GM19324 (cell line): ENCODE data around the gene SPOCK3.
"Not testable (repeated sequence)": the region's sequence is repeated elsewhere in the genome, so short reads cannot be mapped to it uniquely, and the experiment has no call there.

Experiments
- ATAC-seq: cut with Tn5 transposase; IDR thresholded peaks from one replicate; pipeline ENCODE4 v1.9.1; 2021; ENCODE audit warnings: mild to moderate bottlenecking, moderate library complexity; ENCODE audit not compliant: unreplicated experiment, low FRiP score

SPOCK3 gene

DNA sequence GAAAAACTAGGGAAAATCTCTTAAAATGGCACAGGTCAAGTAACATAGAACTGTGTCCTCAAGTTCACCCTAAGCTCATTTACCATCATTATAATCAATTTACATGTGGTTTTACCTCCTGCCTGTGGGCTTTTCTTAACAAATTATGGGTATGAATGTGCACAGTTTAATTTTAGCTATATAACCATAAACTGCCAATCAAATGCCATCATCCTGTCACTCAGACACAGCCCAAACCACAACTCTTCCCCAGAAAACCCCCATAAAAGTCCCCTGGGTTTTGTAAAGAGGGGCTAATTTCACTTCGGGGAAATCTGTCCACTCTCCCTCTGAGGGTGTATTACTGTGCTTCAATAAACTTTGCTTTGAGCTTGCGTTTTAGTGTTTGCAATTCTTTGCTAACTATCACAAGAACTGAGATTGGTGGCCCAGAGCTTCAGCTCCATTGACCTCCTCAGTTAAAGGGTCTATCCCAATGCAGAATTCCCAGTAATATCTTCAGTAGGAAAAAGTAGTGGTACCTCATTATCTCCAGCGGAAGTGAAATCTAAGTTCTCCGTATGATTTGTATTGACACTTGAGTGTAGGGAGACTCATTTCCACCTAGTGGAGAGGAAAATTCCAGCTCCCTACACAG lies 394.6 kb downstream of the SPOCK3 start:
- peak; percentile 46 for ATAC-seq

DNA sequence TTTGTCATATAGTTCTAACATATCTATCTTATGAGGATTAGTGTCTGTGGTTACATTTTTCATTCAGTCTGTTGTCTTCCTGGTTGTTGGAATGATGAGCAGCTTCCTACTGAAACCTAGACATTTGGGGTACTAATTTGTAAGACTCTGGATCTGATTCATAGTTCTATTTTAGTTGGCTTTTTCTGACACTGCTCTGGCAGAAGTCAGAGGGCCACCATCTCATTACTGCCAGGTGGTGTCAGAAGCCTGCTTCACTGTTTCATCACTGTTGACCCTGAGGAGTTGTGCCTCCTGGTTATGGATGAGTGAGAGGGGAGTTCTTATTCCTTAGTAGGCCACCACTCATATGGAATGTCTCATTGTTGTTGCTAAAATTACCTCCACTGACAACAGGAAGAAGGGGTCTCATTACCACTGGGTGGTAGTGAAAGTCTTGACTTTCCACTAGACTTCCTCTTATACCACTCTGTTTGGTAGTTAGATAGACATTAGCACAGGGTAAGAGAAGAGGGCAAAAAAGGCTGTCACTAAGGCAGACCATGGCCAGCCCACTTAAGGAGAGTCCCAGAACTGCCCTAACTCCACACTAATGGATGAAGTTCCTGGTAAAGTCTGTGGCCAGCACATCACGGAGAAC lies 395.2 kb downstream of the SPOCK3 start:
- ATAC-seq: peak; percentile 33

DNA sequence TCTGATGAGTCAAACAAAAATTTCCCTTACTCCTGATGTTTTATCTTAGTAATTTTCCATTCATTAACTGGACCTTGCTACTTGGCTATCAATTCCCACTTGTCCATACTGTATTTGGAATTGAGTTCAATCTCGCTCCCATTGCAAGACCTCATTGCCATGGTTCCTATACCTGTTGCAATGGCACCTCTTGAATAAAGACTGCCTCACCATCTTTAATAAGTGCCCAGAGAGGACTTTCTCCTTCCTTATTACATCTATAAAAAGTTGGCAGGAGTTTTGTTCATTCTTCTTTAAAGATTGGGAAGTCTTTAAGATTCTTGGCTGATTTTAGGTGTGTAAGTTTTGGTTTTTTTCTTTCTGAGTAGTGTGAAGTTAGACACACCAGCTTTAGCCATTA lies 397.4 kb downstream of the SPOCK3 start:
- ATAC-seq: no peak

DNA sequence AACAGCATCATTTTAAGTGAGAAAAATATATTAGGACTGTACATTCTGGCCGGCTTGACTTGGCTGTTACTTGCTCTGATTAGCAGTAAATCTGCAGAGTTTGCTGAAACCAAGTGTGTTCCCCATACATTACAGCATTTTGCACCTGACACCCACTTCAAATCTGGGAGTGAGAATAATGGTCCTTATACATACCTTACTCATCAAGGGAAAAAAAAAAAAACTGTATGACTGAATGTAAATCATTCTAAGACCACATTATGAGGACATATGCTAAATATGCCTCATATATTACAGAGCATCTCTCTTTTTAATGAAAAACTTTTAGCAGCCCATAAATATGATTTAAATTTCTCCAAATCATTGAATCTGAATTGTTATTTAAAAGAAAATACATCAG lies 406.7 kb downstream of the SPOCK3 start:
- ATAC-seq: no peak

DNA sequence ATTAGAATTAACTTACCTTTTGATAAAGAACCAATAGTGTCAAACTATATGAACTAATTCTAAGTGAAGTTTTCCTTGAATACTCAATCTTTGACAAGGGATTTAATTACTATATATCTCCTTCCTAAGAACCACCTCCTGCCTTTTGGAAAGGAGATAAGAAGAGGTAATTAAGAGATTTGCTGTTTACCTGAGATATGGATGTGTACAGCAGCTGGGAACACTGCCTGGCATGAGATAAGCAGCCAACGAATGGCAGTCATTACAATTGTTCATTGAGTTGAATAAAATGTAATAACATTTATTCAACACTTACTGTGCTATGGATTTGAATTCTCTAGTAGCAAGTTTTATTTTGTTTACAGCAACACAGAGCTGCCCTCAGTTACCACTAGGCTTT lies 407.1 kb downstream of the SPOCK3 start:
- ATAC-seq: no peak

DNA sequence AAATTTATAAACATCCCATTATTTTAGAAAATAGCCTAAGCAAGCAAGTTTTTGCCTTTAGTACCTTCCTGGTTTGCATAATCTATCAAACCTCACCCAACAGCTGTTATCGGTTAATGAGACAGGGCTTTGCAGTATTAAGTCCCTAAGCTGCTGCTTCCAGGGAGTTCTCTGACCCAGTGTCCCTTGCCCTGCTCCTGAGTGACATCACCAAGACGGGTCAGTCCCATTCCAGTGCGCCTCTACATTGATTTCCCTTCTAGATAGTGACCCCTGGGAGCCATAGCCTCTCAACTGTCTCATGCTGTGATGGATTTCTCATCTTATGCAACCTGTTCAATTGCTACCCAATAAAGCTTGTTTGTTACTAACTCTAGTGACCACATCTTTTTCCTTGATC lies 410.4 kb downstream of the SPOCK3 start:
- no peak for ATAC-seq

DNA sequence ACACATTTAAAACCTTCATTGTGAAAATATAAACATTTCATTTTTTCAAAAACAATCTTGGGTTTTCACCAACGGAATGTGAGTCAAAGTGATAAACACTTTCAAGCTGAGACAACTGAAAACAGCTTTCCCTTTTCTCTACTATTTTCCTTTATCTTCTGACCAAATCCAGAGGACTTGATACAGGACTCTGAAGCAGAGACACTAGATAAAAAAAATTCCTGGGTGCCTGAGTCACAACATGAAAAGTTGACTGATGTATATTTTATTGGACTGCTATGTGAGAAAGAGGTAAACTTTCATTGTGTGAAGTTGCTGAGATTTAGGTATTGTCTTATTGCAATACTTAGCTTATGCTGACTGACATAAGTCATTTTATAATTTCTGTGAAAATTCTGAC lies 411.2 kb downstream of the SPOCK3 start:
- no peak for ATAC-seq

DNA sequence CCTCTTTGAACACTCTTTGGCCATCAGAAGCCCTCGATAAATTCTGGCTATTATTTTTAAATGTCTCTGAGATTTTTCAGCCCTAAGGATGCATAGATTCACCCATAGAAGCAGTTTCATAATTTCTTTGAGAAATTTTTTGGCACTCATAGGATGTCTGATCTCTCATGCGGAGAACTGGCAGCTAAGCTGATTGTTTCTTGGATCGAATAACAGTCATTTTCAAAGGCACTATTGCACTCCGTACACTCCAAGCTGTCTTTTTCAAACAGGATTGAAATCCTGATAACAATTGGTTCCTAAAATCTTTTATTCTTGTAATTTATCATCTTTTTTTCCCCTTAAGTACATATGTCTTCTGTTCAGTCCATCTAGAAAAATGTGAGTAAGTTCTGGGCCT lies 411.9 kb downstream of the SPOCK3 start:
- ATAC-seq: no peak

DNA sequence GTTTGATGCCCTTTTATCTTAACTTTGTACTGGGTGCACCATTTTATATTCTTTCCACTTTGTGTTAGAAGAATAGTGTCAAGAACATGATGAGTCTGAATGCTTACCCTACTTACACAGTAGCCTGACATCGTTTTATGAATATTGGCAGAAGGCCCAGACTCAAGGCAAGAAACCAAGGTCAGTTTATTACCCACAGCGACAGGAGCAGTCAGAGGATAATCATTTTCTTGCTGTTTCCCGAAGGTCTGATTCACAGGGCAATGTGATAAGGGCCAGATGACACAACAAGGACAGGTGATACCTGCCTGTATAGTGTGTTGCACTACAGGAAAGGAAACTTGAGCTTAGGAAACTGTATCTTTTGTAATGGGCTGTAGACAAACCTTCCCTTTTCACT lies 417.4 kb downstream of the SPOCK3 start:
- no peak for ATAC-seq

DNA sequence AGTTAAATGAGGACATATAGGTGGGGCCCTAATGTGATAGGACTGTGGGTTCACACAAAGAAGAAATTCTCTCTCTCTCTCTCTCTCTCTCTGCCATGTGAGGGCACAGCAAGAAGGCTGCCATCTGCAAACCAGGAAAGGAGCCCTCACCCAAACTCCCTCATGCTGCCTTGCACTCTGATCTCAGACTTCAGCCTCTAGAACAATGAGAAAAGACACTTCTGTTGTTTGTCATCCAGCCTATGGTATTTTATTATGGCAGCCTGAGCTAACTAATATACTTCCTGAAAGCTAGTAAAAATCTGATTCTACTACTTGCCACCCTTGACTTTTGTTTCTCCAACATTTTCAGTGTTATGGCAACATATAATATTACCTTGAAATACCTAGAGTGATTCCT lies 425.9 kb downstream of the SPOCK3 start:
- ATAC-seq: no peak

DNA sequence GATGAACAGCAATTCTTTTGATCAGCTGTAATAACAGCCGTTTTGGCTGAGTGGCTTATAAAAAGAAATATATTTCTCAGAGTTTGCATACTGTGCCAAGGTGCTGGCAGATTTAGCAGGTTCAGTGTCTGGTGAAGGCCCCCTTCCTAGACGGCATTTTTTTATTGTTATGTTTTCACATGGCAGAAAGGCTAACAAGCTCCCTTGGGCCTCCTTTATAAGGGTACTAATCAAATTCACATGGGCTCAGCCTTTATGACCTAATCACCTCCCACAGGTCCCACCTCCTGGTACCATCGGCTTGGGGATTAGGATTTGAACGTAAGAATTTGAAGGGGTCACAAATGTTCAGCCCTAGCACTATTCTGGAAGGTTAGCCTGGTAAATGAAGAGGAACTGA lies 431.9 kb downstream of the SPOCK3 start:
- no peak for ATAC-seq

DNA sequence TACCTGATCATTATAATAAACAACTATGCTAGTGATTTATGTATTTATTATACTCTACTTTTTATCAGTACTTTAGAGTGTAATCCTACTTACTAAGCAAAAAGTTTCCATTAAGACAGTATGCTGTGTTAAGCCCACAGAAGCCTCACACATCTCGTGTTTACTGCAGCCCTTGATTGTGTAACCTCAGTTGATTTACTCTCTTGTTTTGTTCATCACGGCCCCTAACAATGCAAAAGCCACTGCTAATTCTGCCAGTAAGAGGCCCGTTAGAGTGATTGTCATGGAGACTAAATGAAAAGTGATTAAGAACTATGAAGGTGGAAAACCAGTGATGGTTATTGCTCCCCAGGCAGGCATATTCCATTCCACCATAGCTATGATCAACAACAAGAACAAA lies 436.2 kb downstream of the SPOCK3 start:
- no peak for ATAC-seq

DNA sequence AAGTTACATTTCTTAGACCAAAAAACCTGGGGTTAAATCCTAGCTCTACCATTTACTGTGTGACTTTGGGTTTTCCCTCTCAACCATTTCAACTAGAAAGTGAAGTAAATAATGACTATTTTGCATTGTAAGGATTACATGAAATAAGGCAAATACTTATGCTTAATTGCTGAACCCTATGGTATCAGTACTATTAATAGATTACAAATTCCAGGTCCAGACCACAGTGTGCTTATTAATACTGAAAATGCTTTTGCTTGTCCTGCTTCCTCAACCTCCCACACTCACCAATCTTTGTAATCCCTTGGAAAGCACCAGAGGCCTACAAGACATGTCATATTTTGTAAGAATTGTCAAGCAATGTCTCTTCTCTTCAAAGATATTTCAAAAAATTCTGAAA lies 456.5 kb downstream of the SPOCK3 start:
- ATAC-seq: no peak

DNA sequence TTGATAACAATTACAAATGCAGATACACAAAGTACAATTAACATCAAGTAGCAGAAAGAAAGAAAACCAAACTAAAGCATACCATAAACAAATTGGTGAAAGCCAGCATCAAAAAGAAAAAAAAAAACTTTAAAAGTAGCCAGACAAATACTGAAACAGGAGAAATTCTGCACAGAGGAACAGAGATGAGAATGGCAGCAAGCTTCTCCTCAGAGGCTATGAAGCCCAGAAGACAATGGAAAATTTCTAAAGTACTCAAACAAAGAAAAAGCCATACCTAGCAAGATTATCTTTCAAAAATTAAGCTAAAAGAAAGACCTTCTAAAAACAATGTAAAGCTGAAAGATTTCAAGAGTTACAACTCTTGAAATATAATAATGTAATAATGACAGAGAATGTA lies 471.3 kb downstream of the SPOCK3 start:
- ATAC-seq: no peak

DNA sequence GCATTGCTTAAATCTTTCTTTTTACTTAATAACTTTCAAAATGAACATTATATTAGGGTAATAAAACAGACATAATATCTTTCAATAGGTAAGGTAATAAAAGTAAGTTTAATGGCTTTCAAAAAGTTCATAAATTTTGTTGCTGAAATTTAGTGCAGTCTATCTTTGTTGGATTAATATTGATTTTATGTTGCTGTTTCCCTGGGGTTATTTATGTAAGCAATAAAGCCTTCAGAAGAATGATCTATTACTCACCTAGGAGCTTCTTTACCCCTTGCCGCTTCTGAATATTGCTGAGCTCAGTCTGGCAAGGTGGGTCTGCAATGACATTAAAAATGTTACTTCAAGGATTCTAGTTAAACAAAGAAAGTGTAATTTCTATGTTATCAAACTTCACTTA lies 492.6 kb downstream of the SPOCK3 start:
- ATAC-seq: no peak

DNA sequence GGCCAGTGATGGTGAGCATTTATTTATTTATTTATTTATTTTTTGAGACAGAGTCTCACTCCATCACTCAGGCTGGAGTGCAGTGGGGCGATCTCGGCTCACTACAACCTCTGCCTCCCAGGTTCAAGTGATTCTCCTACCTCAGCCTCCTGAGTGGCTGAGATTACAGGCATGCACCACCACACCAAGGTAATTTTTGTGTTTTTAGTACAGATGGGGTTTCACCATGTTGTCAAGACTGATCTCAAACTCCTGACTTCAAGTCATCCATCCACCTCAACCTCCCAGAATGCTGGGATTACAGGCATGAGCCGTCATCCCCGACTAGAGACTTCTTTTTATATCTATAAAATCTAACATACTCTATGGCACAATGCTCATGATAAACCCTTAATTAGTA lies 495.1 kb downstream of the SPOCK3 start:
- not testable (repeated sequence) for ATAC-seq

DNA sequence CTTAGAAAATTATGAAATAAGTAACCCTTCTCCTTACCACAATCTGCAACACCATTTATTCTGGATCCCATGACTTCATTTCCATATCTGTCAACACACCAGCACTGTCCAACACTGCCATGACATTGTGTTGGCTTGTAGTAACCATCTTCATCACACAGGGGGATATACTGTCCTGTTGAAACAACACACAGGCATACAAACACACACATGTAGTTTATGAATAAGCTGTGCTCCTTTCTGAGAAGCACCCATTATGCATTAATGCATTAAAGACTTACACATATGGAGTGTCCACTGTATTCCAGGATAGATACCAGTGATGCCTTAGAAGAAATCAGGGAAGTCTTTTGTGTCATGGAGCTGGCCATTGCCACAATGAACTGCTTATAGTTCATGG lies 496.9 kb downstream of the SPOCK3 start:
- no peak for ATAC-seq

DNA sequence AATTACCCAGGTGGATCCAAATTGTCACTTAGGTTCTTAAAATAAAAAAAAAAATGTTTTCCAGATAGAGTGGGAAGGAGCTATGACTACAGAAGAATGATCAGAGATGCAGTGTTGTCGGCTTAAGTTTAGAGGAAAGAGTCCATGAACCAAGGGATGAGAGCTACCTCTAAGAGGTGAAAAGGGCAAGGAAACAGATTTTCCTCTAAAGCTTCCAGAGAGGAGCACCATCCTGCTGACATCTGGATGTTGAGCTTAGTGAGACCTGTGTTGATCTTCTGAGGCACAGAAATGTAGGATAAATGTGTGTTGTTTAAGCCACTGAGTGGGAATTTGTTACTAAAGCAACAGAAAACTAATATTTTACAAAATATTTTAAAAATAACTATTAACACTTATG lies 498.7 kb downstream of the SPOCK3 start:
- ATAC-seq: no peak

DNA sequence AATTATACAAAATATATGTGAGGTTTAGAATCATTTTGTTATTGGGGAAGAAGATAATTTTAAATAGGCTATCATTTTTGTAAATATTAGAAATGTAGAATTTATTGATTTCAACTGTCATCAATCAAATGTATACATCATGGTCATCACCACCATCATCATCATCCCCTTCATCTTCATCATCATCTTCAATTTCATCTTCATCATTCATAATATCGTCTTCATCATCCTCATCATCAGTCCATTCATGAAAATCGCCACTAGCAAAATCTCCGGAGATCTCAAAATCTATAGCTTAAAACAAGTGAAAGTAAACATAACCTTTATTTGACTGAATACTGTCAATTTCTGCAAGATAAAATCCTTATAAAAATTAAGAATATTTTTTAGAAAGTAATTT lies 499.5 kb downstream of the SPOCK3 start:
- no peak for ATAC-seq

DNA sequence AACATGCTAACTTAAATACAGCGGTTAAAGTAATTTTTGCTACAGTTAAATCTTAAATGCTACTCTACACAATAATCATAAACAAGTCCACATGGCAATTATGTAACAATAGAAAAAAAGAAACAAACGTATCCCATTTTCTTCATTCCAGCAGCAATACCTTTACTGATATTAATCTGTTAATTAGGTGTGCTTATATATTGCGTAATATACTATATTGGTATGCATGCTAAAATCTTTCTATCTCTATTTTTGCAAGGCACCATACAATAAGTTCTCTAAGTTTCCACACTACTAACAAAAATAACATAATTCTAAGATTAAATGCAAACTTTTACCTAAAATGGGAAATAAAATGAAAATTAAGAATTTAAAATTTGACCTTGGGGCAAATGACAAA lies 500.6 kb downstream of the SPOCK3 start:
- no peak for ATAC-seq

DNA sequence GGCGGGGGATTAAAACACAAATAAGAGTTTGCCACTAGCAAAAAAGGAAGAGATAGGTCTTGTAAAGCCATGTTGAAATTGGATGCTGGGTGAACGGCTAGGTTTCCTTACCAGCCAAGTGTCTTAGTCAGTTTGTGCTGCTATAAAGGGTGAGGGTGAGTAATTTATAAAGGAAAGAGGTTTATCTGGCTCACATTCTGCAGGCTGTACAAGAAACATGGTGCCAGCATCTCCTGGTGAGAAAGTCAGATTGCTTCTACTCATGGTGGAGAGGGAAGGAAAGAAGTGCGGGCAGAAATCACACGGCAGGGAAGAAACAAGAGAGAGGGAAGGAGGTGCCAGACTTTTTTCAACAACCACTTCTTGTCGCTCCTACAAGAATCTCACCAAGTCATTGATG lies 507.5 kb downstream of the SPOCK3 start:
- ATAC-seq: no peak

DNA sequence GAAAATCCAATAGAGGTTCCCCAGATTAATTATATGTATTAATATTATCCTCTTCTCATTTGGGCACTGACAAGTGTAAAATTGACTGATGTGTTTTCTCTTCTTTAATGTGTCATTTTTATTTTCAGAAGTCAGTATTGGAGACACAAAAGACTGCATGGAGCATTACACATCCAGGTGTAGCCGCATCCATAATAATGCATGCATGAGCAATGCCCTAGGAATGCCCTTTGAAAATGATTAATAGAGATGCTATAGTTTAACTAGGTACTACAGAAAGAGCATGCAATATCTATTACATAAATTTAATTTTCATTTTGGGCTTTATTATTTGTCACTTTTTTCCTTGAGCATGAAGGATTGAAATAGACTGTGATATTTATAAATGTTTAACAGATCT lies 509.9 kb downstream of the SPOCK3 start:
- no peak for ATAC-seq
